Omental fat pad (tissue), 4 donors: ENCODE measurements around the gene MYH9. TPM values are rescaled to one million over a fixed set of nuclear protein-coding genes. Genes with fewer than 3 reads are reported as not detected.

ENCODE experiments used
- ATAC-seq: fragments of 150-250 bp; one replicate; pipeline ENCODE4 v1.9.1; 2016; ENCODE audit warnings: mild to moderate bottlenecking, moderate library complexity; ENCODE audit not compliant: low FRiP score
- DNase-seq: peaks from one replicate; pipeline ENCODE4 v3.0.0-alpha.2; 2019; ENCODE audit warnings: low spot score
- total RNA-seq, 4 donors: library from RNA; depleted of rRNA; stranded (reverse); fragments of >200 nt; gene quantifications; one replicate each; pipeline ENCODE4 v1.1.0, GENCODE V29; 2016
- TF ChIP-seq, protein P1 (sequence below), 3 donors: fragments of 450-650 bp; IDR thresholded peaks; one replicate each; pipeline ENCODE4 v1.5.1; 2016 to 2017; ENCODE audit warnings: antibody characterized with exemption in 3 of 3, mild to moderate bottlenecking in 3 of 3, moderate library complexity in 2 of 3

MYH9 gene
- total RNA-seq, 4 donors from 2014 or later, result 225 to 463 (median 370) TPM

DNA sequence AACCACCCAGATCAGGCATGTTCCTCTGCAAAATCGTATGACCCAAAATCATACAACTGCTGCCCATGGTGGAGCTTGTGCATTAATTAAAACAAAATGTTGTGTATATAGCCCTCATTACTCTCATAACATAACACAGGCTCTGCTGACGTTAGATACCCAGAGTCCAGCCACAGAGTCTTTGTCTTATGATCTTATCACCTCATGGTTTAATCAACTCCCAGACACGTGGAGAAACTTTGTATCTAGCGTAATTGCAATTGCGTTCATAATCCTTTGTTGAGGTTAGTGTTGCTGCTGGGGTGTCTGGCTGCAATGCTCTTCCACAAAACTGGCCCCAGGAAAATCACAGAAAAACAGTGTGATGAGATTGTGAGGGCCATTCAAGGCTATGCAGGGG, 139.8 kb downstream of the MYH9 start:
- ATAC-seq (no peak), DNase-seq (no peak)
- TF ChIP-seq, protein P1, sequence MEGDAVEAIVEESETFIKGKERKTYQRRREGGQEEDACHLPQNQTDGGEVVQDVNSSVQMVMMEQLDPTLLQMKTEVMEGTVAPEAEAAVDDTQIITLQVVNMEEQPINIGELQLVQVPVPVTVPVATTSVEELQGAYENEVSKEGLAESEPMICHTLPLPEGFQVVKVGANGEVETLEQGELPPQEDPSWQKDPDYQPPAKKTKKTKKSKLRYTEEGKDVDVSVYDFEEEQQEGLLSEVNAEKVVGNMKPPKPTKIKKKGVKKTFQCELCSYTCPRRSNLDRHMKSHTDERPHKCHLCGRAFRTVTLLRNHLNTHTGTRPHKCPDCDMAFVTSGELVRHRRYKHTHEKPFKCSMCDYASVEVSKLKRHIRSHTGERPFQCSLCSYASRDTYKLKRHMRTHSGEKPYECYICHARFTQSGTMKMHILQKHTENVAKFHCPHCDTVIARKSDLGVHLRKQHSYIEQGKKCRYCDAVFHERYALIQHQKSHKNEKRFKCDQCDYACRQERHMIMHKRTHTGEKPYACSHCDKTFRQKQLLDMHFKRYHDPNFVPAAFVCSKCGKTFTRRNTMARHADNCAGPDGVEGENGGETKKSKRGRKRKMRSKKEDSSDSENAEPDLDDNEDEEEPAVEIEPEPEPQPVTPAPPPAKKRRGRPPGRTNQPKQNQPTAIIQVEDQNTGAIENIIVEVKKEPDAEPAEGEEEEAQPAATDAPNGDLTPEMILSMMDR (IDR thresholded peaks at IDR 0.05), result no peak

DNA sequence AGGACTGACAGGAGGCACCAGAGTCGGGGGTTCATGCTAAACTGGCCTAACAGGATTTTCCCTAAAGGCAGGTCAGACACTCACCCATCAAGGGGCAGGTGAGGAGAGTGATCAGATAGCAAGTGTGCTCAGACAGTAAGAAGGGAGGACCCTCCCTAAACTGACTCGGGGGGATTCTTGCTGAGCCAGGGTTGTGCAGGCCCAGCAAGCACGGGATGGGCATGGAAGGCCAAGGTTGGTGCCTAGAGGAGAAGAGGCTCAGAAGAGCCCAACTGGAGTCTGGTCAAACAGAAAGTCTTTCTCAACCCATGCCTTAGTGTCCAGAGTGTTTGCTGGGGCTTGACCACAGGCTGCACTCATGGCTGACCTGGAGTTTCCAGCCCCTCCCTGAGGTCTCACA, 141.0 kb downstream of the MYH9 start:
- ATAC-seq (no peak), DNase-seq (no peak)
- TF ChIP-seq, protein P1 (IDR thresholded peaks at IDR 0.05), result no peak

DNA sequence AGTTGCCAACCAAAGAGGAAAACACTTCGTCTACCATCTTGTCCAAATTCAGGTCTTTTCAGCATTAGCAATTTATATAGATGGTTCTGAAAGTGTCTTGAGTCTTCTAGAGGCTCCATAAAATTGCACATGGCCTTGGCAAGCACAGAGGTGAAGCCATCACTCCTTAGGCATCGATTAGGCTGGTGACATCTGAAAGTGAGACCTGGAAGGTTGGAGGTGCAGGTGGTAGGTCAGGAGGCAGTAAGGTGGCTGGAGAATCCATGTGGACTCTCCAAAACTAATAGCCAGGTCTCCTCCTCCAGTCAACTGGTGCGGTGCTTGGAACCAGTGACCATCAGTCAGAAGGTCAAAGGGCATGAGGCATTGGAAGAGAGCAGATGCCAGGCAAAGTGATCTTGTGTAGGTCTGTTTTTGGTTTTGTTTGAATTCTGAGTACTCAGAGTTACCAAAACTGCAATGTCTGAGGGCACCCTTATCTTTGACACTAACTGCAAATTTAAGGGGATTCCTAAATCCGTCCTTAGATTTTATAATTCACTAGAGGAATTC, 141.9 kb downstream of the MYH9 start:
- ATAC-seq, result no peak
- DNase-seq, result no peak
- TF ChIP-seq, protein P1 (IDR thresholded peaks at IDR 0.05), result no peak

DNA sequence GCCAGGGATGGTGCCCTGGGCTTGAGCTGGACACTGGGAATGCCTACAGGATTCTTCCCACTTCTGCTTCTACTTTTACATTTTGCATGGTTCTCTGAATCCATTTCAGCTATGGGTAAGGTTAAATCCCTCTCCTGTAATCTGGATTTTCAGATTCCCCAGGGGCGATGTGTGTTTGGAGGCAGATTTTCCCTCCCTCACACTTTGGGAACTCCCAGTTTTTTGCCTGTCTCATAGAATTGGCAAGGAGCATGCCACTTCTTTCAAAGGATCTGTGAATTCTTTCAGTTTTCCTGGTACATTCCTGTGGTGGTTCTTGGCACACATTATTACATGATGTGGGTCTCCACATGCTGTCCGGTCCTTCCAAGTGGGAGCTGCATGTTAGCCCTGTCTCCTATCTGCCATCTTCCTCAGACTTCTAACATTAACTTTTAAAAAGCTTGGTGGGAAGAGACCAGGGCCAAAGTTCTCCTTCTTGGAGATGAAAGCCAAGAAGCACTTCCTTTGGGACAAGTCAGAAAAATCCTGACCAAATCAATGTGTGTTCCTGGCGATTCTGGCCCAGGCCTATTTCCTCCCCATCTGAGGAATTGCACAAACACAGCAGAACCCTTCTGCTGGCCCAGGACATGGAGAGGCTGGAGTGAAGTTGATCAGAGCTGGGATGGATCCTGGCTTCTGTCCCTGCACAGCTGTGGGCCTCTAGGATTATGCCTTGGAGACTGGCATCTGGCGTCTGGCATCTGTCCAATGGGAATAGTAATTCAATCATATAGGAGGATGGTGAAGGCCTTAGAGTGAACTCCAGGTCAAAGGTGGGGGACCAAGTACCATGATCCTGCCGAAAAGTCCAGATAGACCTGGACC, 143.0 kb downstream of the MYH9 start:
- no peak for ATAC-seq
- TF ChIP-seq, protein P1 (IDR thresholded peaks at IDR 0.05), result no peak
- DNase-seq, result no peak

DNA sequence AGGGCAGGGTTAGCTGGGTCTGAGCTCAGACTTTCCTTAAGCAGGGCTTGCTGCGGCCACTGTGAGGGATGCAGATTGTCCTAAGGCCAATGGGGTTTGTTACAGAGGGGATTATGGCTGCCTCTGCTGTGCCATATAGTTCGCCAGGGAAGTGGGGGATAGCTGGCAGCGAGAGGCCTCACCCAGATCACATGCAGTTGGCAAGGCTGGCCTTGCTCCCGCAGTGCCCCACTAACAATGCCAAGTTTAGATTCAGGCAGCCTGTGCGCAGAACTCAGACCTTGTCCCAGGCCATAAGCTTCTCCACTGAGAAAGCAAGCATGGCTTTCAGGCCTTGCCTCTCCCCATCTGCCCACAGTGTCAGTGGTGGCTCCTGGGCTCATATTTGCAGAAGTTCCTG, 143.8 kb downstream of the MYH9 start:
- TF ChIP-seq, protein P1 (IDR thresholded peaks at IDR 0.05), result no peak
- DNase-seq (no peak), ATAC-seq (no peak)

DNA sequence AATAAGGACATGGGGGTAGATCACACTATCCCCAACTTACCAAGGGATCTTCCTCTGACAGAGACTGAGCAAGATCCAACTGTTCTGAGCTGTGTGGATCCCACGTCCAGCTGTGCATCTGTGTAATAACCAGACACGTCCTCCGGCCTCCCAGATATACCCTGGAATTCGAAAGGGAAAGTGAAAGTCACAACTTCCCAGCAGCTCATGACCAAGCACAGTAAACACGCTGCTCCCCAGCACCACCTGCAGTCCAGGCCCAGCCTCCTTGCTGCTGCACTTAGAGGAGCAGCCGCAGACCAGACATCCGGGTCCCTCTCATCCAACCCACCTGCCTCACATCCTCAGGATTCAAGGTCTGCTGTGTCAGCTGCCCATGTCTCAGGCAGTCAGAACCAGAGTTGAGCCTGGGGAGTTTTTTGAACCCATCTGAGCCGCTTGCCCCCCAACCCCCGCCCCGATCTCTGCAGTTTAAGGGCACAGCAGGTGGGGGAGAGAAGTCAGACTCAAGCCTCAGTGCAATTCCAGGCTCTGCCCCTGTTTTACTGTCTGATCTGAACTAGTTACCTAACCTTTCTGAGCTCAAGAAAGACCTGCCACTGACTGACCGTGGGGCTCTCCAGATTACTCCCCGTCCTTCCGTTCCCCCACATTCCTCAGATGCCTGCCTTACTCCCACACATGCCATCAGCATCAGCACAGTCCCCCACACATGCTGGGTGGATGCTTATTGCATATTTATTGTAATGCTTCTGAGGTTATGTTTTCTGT, 148.2 kb downstream of the MYH9 start, which contains the start of gene APOL2:
Gene APOL2, minus strand, starts transcription at position 127 of the 771 bp plus-strand sequence. CDS start 6,365 bp downstream, outside the sequence.
- TF ChIP-seq, protein P1 (IDR thresholded peaks at IDR 0.05), result no peak

More for the DNA sequence above, 148.2 kb downstream of the MYH9 start, which contains the start of gene APOL2:
- peak; percentile 93 for ATAC-seq
- peak; percentile 65 for DNase-seq
